WERI-Rb-1 (cell line): Measurements from ENCODE around the gene TEF.

Experiments used
- DNase-seq: peaks from one replicate; pipeline ENCODE4 v3.0.0-alpha.2; 2020
- H3K27ac ChIP-seq: fragments of 250-450 bp; sonication (Bioruptor Pico); 2 replicates; pipeline ENCODE4 v1.5.1; 2020; ENCODE audit warnings: mild to moderate bottlenecking, moderate library complexity
- H3K27me3 ChIP-seq: fragments of 250-450 bp; sonication (Bioruptor Pico); 2 replicates; pipeline ENCODE4 v1.5.1; 2021; ENCODE audit warnings: mild to moderate bottlenecking, low read depth, moderate library complexity; ENCODE audit not compliant: insufficient read depth, severe bottlenecking
- H3K36me3 ChIP-seq: fragments of 250-450 bp; sonication (Bioruptor Pico); 2 replicates; pipeline ENCODE4 v1.5.1; 2020; ENCODE audit warnings: mild to moderate bottlenecking, moderate library complexity
- H3K4me3 ChIP-seq: 2 replicates; pipeline ENCODE4 v1.5.1; 2011; ENCODE audit warnings: low read depth, mild to moderate bottlenecking, control low read depth, low read length
- H3K9me3 ChIP-seq: fragments of 250-450 bp; sonication (Bioruptor Pico); 2 replicates; pipeline ENCODE4 v1.5.1; 2021; ENCODE audit warnings: mild to moderate bottlenecking, moderate library complexity; ENCODE audit not compliant: severe bottlenecking
- CTCF ChIP-seq: IDR thresholded peaks from 2 replicates; pipeline ENCODE4 v1.5.1; 2011; ENCODE audit warnings: low read depth, mild to moderate bottlenecking, control low read depth, inconsistent platforms, low read length

Gene TEF

GRCh38 chr22:41350087-41350486 is 31.7 kb upstream of the TEF start:
- TF ChIP-seq CTCF: no peak
- DNase-seq: no peak
- Histone ChIP-seq H3K27me3 (no peaks in the 10 kb centered on the region), H3K27ac (no peak overlapping the region), H3K9me3 (no peaks in the 10 kb centered on the region), H3K36me3 (peaks cover 79% of the 10 kb centered on the region), H3K4me3 (no peak overlapping the region)

DNA sequence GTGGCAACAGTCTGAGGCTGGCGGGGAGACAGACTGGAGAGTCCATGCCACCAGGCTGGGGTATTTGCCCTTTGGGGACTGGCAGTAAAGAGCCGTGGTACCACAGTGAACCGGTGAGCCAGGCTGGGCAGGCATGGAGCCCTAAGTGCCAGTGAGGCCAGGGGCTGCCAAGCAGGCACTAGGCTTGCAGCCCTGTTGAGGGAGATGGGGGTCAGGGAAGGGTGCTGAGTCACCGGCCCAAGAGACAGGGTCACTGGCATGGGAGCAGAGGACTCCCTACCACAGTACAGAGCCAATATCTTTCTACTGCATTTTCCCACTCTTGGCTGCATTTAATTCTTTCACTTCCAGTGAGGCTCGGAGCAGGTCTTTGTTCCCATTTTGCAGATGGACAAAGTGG is 30.7 kb upstream of the TEF start:
- Histone ChIP-seq H3K27ac (no peak overlapping the region), H3K36me3 (peaks cover 84% of the 10 kb centered on the region)
- no peak for TF ChIP-seq CTCF

DNA sequence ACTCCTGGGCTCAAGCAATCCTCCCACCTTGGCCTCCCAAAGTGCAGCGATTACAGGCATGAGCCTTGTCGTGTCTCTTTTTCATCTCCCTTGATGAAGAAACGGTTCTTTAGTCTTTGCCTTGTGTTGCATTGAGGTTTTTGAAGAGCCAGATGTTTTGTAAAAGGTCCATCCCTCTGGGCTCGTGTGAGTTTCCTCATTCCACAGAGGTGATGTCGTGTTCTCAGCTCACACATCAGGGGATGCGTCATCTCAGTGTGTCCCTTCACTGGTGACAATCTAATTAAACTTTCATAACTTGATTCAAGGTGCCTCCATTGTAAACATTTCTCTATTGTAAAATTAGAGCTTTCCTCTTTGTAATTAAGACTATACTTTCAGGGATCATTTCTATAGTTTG is 29.7 kb upstream of the TEF start:
- no peak for DNase-seq
- no peak overlapping the region for H3K4me3 ChIP-seq
- H3K27ac ChIP-seq: no peak overlapping the region
- peaks cover 86% of the 10 kb centered on the region for H3K36me3 ChIP-seq
- no peak for TF ChIP-seq CTCF
- no peaks in the 10 kb centered on the region for H3K9me3 ChIP-seq
- no peaks in the 10 kb centered on the region for H3K27me3 ChIP-seq

More for the DNA sequence above, 30.7 kb upstream of the TEF start:
- no peak for DNase-seq
- Histone ChIP-seq H3K4me3 (no peak overlapping the region), H3K9me3 (no peaks in the 10 kb centered on the region), H3K27me3 (no peaks in the 10 kb centered on the region)

DNA sequence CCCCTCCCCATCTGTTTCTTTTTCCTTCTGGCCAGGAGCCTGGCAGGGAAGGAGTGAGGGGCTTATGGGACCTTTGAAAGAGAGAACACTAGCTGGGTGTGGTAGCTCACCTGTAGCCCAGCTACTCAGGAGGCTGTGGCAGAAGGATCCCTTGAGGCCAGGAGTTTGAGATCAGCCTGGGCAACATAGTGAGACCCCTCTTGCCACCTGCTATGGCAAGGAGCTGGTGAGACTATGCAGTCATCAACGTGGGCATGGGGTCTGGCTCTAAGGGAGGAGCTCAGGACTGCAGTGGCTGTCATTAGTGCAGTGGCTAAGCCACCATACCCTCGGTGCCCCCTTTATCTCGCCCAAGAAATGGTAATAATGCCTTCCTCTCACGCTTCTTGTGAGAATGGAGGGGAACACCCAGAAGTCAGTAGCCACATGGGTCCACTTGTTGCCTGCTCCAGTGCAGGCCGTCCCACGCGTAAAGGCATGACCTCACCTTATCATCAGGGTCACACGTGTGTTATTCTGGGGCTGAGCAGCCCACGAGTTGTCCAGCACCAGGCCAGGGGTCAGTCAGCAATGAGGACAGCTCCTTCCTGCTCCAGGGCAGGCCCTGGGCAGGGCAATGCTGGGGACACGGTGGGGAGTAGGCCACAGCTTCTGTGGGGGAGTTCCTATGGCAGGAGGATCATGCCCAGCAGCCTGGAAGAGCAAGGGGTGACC is 27.7 kb upstream of the TEF start:
- peaks cover 77% of the 10 kb centered on the region for H3K36me3 ChIP-seq
- no peak for DNase-seq
- H3K9me3 ChIP-seq: no peaks in the 10 kb centered on the region
- TF ChIP-seq CTCF: no peak
- H3K4me3 ChIP-seq: no peak overlapping the region
- H3K27me3 ChIP-seq: no peaks in the 10 kb centered on the region
- 0 out of 2 replicates have a peak overlapping the region, but pooled peaks have one; percentile 16 for H3K27ac ChIP-seq

- H3K4me3 ChIP-seq: no peak overlapping the region
- H3K27ac ChIP-seq: peak overlapping the region; percentile 16; the same call in 1 of the 2 replicates
- no peaks in the 10 kb centered on the region for H3K9me3 ChIP-seq
- peaks cover 69% of the 10 kb centered on the region for H3K36me3 ChIP-seq
- no peak for DNase-seq
- no peak for TF ChIP-seq CTCF
- no peaks in the 10 kb centered on the region for H3K27me3 ChIP-seq
These were observed 26.8 kb upstream of the TEF start for GRCh38 chr22:41354979-41355378.

GRCh38 chr22:41355895-41356294 is 25.8 kb upstream of the TEF start:
- H3K36me3 ChIP-seq: peaks cover 60% of the 10 kb centered on the region

More at GRCh38 chr22:41355895-41356294, 25.8 kb upstream of the TEF start:
- Histone ChIP-seq H3K9me3 (no peaks in the 10 kb centered on the region), H3K27ac (no peak overlapping the region), H3K27me3 (no peaks in the 10 kb centered on the region), H3K4me3 (no peak overlapping the region)
- DNase-seq: no peak
- no peak for TF ChIP-seq CTCF
